Kidney capillary endothelial cell (primary cell): Measurements from ENCODE around the gene DOCK9.
A peak's percentile ranks its signal among the peaks of the same experiment; 100 is the strongest.

Source experiments
- DNase-seq: peaks from one replicate; pipeline ENCODE4 v3.0.0-alpha.2; 2018; ENCODE audit warnings: low spot score

The DOCK9 gene, protein sequence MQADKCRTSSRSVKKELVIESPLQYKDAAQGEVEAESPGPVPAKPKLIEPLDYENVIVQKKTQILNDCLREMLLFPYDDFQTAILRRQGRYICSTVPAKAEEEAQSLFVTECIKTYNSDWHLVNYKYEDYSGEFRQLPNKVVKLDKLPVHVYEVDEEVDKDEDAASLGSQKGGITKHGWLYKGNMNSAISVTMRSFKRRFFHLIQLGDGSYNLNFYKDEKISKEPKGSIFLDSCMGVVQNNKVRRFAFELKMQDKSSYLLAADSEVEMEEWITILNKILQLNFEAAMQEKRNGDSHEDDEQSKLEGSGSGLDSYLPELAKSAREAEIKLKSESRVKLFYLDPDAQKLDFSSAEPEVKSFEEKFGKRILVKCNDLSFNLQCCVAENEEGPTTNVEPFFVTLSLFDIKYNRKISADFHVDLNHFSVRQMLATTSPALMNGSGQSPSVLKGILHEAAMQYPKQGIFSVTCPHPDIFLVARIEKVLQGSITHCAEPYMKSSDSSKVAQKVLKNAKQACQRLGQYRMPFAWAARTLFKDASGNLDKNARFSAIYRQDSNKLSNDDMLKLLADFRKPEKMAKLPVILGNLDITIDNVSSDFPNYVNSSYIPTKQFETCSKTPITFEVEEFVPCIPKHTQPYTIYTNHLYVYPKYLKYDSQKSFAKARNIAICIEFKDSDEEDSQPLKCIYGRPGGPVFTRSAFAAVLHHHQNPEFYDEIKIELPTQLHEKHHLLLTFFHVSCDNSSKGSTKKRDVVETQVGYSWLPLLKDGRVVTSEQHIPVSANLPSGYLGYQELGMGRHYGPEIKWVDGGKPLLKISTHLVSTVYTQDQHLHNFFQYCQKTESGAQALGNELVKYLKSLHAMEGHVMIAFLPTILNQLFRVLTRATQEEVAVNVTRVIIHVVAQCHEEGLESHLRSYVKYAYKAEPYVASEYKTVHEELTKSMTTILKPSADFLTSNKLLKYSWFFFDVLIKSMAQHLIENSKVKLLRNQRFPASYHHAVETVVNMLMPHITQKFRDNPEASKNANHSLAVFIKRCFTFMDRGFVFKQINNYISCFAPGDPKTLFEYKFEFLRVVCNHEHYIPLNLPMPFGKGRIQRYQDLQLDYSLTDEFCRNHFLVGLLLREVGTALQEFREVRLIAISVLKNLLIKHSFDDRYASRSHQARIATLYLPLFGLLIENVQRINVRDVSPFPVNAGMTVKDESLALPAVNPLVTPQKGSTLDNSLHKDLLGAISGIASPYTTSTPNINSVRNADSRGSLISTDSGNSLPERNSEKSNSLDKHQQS (N-terminal part only)

DNA sequence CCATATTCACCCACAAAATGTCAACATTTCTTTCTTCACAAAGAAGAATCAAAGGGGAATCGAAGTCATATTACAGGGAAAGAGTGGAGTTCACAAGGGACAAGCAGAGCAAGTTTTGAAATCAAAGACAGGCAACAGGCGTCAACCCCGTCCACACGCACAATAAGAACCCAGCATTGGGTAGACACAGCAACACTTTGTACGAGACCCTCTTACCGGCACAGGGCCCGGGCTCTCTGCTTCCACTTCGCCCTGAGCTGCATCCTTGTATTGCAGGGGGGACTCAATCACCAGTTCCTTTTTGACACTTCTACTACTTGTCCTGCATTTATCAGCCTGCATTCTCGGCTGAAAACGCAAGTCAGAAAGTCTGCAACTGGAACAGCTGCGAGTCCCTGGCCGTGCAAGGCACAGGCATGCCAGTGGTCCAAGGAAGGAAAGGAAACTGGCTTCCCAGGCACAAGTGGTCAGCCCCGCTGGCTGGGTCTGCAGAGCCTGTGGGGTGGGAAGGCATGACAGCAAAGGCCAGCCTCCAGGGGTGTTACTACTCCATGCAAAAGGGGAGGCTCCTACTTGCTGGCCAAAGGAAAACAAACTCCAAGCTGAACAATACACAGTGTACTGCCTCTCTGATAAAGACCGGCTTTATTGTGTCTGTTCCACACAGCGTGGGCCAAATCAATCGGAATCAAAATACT, at the start of gene DOCK9:
Gene DOCK9, minus strand, starts transcription at position 497 of the 698 bp plus-strand sequence. Its CDS starts 155 bp downstream, at position 342.
- peak; percentile 69 for DNase-seq

DNA sequence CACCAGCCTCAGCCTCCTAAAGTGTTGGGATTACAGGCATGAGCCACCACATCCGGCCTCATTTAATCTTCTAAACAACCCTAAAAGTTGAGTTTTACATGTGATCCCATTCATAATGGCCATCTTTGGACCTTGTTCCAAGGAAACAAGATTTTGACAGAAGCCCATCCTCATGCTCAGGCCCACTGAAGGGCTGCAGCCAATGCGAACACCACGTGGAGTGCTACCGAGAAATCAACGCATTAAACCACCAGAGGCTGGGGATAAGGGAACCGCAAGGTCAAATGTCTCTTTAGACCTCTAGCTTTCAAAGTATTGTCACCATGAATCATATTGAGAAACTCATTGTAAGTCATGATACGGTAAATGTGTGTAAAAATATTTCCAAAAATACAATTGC, 49.4 kb upstream of the DOCK9 start:
- DNase-seq = no peak

DNA sequence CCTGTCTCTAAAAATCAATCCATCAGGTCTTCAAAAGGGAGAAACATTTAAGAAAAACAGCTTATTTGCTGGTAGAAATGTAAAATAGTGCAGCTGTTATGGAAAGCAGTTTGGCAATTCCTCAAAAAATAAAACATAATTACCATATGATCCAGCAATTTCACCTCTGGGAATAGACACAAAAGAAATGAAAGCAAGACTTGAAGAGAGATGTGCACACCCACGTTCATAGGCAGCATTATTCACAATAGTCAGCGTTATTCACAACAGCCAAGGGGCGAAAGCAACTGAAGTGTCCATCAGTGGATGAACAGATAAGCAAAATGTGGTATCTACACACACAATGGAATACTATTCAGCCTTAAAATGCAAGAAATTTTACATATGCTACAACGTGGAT, 45.1 kb upstream of the DOCK9 start:
- no peak for DNase-seq

DNA sequence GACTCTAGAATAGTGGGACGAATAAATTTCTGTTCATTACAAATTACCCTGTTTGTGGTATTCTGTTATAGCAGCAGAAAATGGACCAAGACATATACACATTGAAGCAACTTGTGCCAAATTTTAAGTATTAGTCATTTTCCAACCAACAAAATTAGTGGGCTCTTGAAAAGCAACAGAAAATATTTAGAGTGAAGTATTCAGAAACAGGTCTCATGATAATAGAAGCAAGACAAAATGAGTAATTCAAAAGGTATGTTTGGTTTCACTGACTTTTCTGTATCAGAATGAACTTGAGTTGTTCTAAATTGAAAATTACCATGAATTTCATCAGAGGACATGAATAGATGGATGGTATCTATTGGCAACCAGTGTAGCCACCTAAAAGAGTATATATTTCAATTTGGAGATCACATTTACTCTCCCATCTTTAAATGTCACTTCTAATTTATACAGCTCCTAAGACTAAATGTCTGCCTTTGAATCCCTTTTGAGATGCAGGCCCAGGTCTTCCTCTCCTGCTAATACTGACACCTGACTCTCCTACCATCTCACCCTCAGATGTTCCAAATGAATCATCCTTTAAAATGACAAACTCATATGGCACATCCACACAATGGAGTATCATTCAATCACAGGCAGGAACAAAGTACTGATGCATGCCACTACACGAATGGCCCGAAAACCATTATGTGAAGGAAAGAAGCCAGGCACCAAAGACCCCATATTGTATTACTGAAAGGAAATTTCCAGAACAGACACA, 40.7 kb upstream of the DOCK9 start:
- no peak for DNase-seq

DNA sequence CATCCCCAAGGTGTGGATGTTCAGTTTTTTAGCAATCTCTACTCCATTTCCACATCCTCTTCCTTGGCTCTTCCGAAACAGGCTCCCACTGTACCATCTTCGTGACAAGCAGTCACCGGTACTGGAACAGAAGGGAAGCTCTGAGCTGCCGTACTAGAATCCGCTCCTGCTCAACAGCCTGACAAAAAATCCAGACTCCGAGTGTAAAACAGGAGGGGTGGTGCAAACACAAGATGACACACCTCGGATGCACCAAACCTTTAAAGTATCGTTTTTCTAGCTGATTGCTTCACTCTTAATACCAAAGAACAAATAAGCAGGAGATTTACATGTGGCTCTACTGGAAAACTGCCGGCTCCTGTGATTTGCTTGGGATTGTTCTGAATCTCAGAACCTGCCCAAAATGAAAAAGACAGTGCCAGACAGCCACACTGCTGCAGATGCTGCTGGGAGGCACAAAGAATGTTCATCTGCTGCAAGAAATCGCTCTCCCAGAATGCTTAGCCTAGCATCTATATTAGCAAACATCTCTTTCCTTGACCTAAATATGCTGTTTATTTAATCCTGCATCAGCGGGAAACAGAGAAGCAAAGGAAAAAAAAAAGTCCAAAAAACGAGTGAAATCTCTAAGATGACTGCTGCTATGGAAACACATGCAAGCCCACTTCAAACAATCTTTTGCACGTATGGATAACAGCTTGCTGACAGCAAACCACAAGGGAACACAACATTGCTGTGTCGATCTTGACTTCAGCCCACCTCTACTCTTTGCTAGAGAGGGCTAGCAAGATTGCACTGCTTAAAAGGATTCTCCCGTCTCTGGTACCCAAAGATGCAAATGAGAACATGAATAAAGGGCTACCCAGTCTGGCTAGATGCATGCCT, 38.0 kb upstream of the DOCK9 start:
- DNase-seq = no peak

DNA sequence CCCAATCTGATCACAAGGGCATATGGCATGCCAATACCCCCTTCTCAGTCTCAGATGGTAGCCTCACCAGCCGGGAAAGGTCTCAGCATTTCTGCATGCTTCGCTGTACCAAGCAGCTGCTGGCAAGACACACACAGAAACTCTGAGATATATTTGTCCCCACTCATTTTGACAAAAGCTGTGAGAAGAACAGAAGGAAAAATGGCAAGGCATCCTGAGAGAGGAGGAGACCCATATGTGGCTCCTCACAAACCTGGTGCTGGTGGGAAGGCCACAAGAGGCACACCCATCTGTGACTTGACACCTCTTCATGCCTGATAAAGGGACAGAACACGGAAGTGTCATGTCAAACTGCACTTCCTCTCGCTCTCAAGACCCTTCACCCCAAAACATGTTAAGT, 36.7 kb upstream of the DOCK9 start:
- DNase-seq = no peak

DNA sequence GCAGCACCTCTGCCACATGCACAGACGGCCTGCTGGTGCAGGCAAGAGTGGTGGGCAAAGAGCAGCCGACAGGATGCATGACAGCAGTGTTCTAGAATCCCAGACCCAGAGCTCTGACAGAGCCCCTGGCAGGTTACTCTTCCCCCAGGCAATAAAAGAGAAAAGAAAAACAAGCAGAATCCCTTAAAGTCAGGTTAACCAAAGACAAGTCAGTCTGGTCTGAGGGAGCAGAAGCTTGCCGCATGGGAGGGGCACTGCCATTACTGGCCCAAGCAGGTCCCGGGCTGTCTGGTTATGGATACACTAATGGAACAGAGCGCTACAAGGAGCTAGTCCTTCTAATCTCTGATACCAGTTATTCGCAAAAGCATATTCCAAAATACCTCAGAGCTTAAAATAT, 36.1 kb upstream of the DOCK9 start:
- DNase-seq = no peak

DNA sequence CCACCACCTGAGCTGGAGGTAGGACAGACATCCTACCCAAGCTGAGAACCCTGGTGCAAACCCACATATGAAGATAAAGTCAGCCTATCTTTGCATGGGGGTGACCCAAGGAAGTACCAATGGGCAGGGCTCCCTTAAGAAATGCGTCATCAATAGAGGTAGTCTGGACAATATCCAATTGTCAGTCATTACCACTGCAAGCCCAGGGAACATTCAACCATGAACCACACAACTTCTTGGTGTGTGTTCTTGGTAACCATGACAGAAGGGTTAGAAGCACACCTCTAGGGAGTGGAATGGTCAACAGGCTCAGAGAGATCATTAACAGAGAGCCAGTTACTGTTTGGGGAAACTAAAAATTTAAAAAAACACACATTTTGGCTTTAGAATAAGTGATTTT, 34.7 kb upstream of the DOCK9 start:
- no peak for DNase-seq

DNA sequence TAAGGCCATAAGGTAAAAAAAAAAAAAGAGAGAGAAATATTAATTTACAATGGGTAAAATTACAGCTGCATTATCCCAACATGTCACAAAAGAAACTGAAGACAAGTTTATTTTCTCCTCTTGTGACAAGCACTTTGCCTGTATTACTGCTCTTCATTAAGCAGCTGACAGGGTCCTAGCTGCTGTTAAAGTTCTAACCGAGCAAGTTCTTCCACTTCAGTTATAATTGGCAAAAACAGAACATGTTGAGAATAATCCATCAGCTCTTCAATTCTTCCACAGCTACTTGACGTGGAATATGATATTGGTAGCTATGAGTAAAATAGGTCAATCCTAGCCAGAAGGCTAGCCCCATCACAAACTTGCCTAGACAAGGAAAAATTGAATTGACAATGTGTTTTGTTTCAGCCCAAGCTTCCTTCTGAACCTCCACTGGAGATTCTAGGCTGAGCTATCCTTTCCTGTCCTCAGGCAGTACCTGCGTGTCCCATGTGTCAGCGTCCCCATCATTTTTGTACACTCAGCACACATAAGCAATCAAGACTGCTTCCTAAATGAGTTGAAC, 32.2 kb upstream of the DOCK9 start:
- no peak for DNase-seq

DNA sequence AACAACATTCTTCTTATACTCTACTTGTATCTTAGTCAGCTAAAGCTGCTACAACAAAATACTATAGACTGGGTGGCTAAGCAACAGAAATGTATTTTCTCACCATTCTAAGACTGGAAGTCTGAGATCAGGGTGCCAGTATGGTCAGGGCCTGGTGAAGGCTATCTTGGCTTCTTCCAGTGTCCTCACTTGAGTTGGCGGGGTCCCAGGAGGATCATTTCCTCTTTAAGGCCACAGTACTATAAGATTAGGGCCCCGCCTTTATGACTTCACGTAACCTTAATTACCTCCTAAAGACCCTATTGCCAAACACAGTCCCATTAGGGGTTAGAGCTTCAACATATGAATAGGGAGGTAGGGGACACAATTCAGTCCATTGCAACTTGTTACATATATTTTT, 30.7 kb upstream of the DOCK9 start:
- DNase-seq = no peak

DNA sequence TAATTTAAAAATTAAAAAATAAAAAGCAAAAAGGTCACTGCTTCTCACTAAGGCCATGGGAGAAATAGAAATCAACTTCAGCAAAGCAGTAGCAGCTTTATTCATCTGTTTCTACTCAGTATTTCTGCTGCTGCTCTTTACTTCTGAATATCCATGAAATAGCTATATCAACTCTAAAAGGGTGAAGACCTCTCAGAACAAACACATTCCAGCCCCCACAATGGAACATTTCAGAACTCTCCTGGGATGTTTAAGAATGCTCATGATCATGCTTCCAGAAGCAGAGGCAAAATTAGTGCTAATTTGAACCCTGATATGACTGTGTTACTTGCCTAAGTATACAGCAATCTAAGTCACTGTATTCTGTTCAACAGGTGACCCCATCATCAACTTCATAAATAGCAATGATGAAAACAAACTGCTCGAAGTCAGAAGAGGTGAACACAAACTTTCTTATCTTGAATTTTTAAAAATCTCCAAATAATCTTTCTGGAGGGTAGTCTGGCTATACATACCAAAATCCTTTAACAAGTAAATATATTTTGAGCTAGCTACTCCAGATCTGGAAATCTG, 29.6 kb upstream of the DOCK9 start:
- DNase-seq = no peak

DNA sequence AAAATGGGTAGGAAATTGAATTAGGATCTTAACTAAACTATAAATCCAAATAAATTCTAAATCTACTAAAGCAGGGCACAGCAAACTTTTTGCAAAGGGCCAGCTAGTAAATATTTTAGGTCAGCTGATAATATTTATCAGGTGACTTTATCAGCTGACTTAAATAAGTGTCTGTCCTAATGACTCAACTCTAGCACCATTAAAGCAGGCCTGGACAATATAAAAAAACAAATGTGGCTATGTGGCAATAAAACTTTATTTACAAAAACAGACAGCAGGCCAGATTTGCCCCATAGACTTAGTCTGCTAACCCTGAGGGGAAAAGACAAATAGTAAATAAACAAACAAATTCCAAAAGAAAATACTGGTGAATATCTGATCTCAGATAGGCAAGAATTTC, 27.7 kb upstream of the DOCK9 start:
- no peak for DNase-seq

DNA sequence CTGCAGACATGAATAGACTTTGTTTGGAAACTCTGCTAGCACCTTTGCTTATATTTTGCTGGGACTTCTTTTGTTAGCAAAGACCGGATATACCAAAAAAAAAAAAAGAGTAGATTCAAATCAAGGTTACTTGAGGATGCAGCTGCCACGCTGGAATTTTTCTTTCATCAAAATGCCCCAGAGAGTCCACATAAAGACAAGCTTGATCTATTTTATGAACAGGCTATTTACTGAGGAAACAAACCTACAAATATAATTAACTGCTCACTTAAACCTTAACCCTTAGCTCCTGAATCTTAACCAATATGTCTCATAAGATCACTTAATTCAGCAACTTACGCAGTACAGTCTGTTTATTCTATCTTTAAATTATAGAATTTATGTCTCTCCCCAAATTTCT, 27.1 kb upstream of the DOCK9 start:
- DNase-seq = peak; percentile 42

DNA sequence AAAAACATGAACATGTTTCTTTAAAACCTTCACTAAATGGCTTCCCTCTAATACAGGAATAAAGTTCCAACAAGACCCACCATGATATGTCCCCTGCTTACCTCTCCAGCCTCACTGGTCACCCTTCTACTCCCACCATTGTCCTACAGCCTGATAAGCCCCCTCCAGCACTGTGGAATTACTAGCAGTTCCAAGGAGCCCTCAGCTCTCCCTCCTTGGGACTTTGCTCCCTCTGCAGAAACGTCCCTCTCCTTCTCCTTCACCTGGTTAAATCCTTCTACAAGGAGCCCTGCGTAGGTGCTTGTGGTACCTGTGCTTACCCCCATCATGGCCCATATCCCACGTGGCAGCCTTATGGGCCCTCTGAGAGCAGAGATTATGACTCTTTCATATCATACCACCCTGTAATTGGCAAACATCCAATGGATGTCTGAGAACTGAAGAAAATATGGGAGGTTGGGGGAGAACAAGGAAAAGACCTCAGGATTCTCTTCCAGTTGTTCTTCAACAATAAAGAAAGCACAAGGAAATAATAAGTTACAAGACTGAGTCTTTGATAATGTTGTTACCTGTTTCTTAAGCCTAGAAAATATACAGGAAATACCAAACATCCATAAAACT, 26.1 kb upstream of the DOCK9 start:
- no peak for DNase-seq

DNA sequence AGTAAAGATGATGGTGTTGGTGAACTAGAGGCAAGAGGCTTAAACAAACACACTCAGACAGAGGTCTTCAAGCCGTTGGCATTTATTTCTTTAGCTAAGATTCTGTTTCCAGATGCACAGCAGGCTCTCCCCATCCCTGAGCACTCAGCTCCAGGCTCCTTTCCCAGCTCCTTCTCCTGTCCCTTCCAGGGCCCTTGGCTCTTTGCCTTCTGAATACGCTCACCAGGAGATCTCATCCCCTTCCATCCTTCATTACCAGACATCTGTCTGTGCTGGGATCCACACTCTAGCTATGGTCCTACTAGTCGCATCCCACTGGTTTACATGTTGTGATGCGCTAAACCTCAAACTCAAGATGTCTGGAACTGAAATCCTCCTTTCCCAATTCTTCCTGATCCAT, 25.3 kb upstream of the DOCK9 start:
- no peak for DNase-seq

DNA sequence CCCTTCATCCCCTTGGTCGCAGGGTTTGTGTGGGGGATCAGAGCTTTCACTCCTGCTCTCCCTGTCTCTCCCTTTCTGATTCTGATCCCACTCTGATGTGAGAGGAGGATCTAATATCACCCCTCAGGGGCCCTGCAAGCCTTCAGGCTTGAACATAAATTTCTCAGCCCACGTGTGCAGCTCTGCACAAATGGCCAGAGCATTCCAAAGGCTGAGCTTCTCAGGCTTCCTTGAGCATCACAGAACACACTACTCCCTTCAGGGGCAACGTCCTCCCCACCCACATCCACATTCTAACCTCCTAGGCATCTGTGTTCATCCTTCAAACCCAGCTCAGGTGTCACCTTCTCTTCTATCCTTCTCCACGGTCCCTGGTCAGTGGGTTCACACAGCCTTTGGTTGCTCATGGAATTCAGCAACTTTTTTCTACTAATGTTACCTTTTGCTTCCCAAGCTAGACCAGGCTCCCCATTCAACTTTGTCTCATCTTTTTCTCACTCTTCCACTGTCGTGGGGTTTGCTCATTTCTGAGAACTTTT, 24.4 kb upstream of the DOCK9 start:
- DNase-seq = no peak

DNA sequence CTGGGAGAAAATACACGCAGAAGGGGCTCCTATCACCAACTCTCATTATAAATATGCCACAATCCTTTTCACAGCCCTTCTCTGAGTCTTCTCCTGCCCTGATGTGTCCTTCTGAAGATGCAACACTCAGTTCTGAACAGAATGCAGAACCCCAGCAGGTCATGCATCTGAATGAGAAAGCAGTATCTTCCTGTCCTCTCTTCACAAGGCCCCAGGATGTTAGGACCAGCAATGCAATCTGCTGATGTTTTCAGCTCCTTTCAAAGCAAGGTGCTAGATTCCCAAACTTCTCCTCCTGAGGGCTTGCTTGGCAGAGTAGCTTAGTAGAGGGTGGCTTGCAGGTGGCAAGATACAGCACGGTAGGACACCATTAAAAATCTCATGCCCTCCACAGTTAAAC, 22.3 kb upstream of the DOCK9 start:
- DNase-seq = no peak

DNA sequence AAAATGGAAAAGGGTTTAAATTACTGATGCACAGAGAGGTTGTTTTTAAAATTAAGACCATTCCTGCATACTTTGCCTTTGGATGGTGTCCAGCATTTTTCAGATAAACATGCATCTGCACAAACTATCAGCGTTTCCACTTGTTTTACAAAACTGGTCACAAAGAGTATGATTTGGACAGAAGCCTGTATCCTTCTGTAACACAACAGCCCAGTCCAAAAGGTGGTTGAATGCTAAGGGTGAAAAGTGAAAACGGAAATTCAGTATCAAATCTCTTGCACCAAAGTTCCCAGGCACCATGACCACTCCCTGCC, 21.7 kb upstream of the DOCK9 start:
- no peak for DNase-seq
